Stimulated activated CD4-positive, alpha-beta T cell treated with anti-CD3 and anti-CD28 coated beads, TNF-alpha, amount 100 ng/mL, for 1 hour (primary cell): ENCODE data around the gene ZFYVE27.

Source experiments
- DNase-seq, 3 donors: peaks; one replicate each; pipeline ENCODE4 v3.0.0-alpha.2; 2020; ENCODE audit warnings: low read depth in 3 of 3, low spot score in 1 of 3

ZFYVE27 gene

GRCh38 chr10:97743169-97743943 is 6.4 kb downstream of the ZFYVE27 start:
- no peak for DNase-seq

- DNase-seq: no peak
Measured at GRCh38 chr10:97744405-97745035, 7.6 kb downstream of the ZFYVE27 start.

- no peak for DNase-seq
Measured at GRCh38 chr10:97747573-97747972, 10.6 kb downstream of the ZFYVE27 start.

GRCh38 chr10:97748116-97748515 is 11.2 kb downstream of the ZFYVE27 start:
- DNase-seq: no peak

GRCh38 chr10:97752956-97753355 is 16.0 kb downstream of the ZFYVE27 start:
- no peak for DNase-seq

GRCh38 chr10:97754726-97755125 is 17.8 kb downstream of the ZFYVE27 start:
- DNase-seq: no peak

GRCh38 chr10:97755718-97756117 is 18.8 kb downstream of the ZFYVE27 start:
- no peak for DNase-seq

GRCh38 chr10:97757471-97757870 is 20.5 kb downstream of the ZFYVE27 start:
- DNase-seq: no peak

GRCh38 chr10:97759158-97759887 is 22.4 kb downstream of the ZFYVE27 start:
- DNase-seq: peak in 2 of 3 donors; percentile 25 to 40

- DNase-seq: no peak
Measured at GRCh38 chr10:97759946-97760345, 23.0 kb downstream of the ZFYVE27 start.

- DNase-seq: no peak
Measured at GRCh38 chr10:97760461-97761257, 23.7 kb downstream of the ZFYVE27 start.

- no peak for DNase-seq
Measured at GRCh38 chr10:97761331-97761865, 24.5 kb downstream of the ZFYVE27 start.

GRCh38 chr10:97762056-97762455 is 25.1 kb downstream of the ZFYVE27 start:
- no peak for DNase-seq

GRCh38 chr10:97762816-97763215 is 25.9 kb downstream of the ZFYVE27 start:
- DNase-seq: no peak

GRCh38 chr10:97763411-97763810 is 26.5 kb downstream of the ZFYVE27 start:
- no peak for DNase-seq

- DNase-seq: no peak
Measured at GRCh38 chr10:97763947-97764346, 27.0 kb downstream of the ZFYVE27 start.

GRCh38 chr10:97764519-97764931 is 27.6 kb downstream of the ZFYVE27 start:
- DNase-seq: no peak

- DNase-seq: no peak
Measured at GRCh38 chr10:97765201-97765600, 28.3 kb downstream of the ZFYVE27 start.

- no peak for DNase-seq
Measured at GRCh38 chr10:97766106-97766810, 29.3 kb downstream of the ZFYVE27 start.
